H9 (cell line): ENCODE data around the gene TMEM63B. TPM values are rescaled to one million over a fixed set of nuclear protein-coding genes. Genes with fewer than 3 reads are reported as not detected.

Source experiments
- DNase-seq: peaks from one replicate; pipeline ENCODE4 v3.0.0-alpha.2; 2017
- H2AFZ ChIP-seq: one replicate; pipeline ENCODE4 v1.6.1; 2013; ENCODE audit warnings: mild to moderate bottlenecking, low read length, control low read depth, moderate library complexity
- H2AK5ac ChIP-seq: 2 replicates; pipeline ENCODE4 v1.6.1; 2013; ENCODE audit warnings: low read length, control low read depth, mixed read lengths; ENCODE audit not compliant: insufficient read length
- H2BK120ac ChIP-seq: one replicate; pipeline ENCODE4 v1.6.1; 2013; ENCODE audit warnings: low read depth, mild to moderate bottlenecking, low read length, control low read depth, inconsistent platforms; ENCODE audit not compliant: poor library complexity, severe bottlenecking
- H2BK12ac ChIP-seq: 2 replicates; pipeline ENCODE4 v1.6.1; 2013; ENCODE audit warnings: low read length, control low read depth, mixed read lengths, low read depth; ENCODE audit not compliant: insufficient read length
- H2BK15ac ChIP-seq: 2 replicates; pipeline ENCODE4 v1.6.1; 2013; ENCODE audit warnings: low read depth, low read length, control low read depth
- H2BK20ac ChIP-seq: one replicate; pipeline ENCODE4 v1.6.1; 2013; ENCODE audit warnings: low read depth, mild to moderate bottlenecking, low read length, control low read depth, inconsistent platforms; ENCODE audit not compliant: poor library complexity, severe bottlenecking
- H2BK5ac ChIP-seq: 2 replicates; pipeline ENCODE4 v1.6.1; 2013; ENCODE audit warnings: low read length, control low read depth, mixed read lengths; ENCODE audit not compliant: insufficient read length
- H3K14ac ChIP-seq: 2 replicates; pipeline ENCODE4 v1.6.1; 2013; ENCODE audit warnings: low read length, control low read depth; ENCODE audit not compliant: insufficient read depth
- H3K18ac ChIP-seq: 2 replicates; pipeline ENCODE4 v1.6.1; 2013; ENCODE audit warnings: low read depth, mild to moderate bottlenecking, mixed read lengths, low read length, control low read depth; ENCODE audit not compliant: insufficient read length
- H3K23ac ChIP-seq: 2 replicates; pipeline ENCODE4 v1.6.1; 2013; ENCODE audit warnings: low read length, control low read depth, mixed read lengths, low read depth; ENCODE audit not compliant: insufficient read length
- H3K23me2 ChIP-seq: 2 replicates; pipeline ENCODE4 v1.6.1; 2013; ENCODE audit warnings: low read depth, mild to moderate bottlenecking, mixed read lengths, low read length, control low read depth; ENCODE audit not compliant: insufficient read length, poor library complexity, severe bottlenecking
- H3K27ac ChIP-seq: 2 replicates; pipeline ENCODE4 v1.5.1; 2013; ENCODE audit warnings: low read length, control low read depth, mixed read lengths, low read depth; ENCODE audit not compliant: insufficient read length
- H3K27me3 ChIP-seq: 2 replicates; pipeline ENCODE4 v1.6.1; 2013; ENCODE audit warnings: low read length, control low read depth, inconsistent platforms; ENCODE audit not compliant: insufficient read depth
- H3K4ac ChIP-seq: 2 replicates; pipeline ENCODE4 v1.6.1; 2013; ENCODE audit warnings: low read depth, mild to moderate bottlenecking, control low read depth, inconsistent platforms, low read length, moderate library complexity
- H3K4me1 ChIP-seq: 2 replicates; pipeline ENCODE4 v1.6.1; 2013; ENCODE audit warnings: low read length, control low read depth, inconsistent platforms; ENCODE audit not compliant: insufficient read depth
- H3K4me2 ChIP-seq: 2 replicates; pipeline ENCODE4 v1.6.1; 2013; ENCODE audit warnings: low read length, control low read depth, mixed read lengths; ENCODE audit not compliant: insufficient read length, insufficient read depth
- H3K56ac ChIP-seq: 2 replicates; pipeline ENCODE4 v1.6.1; 2013; ENCODE audit warnings: low read depth, mild to moderate bottlenecking, mixed read lengths, low read length, control low read depth; ENCODE audit not compliant: insufficient read length
- H3K79me1 ChIP-seq: 2 replicates; pipeline ENCODE4 v1.6.1; 2013; ENCODE audit warnings: low read depth, mild to moderate bottlenecking, moderate library complexity, low read length, control low read depth, inconsistent platforms; ENCODE audit not compliant: insufficient read depth, poor library complexity, severe bottlenecking
- H3K79me2 ChIP-seq: 2 replicates; pipeline ENCODE4 v1.6.1; 2013; ENCODE audit warnings: low read length, control low read depth, inconsistent platforms; ENCODE audit not compliant: insufficient read depth
- H3K9ac ChIP-seq: 2 replicates; pipeline ENCODE4 v1.6.1; 2013; ENCODE audit warnings: low read length, control low read depth, mixed read lengths; ENCODE audit not compliant: insufficient read length; ENCODE audit errors: extremely low read depth
- H3K9me3 ChIP-seq: one replicate; pipeline ENCODE4 v1.6.1; 2013; ENCODE audit warnings: low read depth, low read length, inconsistent platforms; ENCODE audit not compliant: control insufficient read depth
- H3T11ph ChIP-seq: one replicate; pipeline ENCODE4 v1.6.1; 2013; ENCODE audit warnings: mild to moderate bottlenecking, low read length, control low read depth, inconsistent platforms
- H4K20me1 ChIP-seq: one replicate; pipeline ENCODE4 v1.6.1; 2013; ENCODE audit not compliant: control insufficient read depth, insufficient read length, insufficient read depth
- H4K5ac ChIP-seq: 2 replicates; pipeline ENCODE4 v1.6.1; 2013; ENCODE audit warnings: low read depth, mild to moderate bottlenecking, mixed read lengths, low read length, control low read depth; ENCODE audit not compliant: insufficient read length
- H4K8ac ChIP-seq: replicated peaks from 2 replicates; pipeline ENCODE4 v1.6.1; 2013; ENCODE audit warnings: low read length, control low read depth, mixed read lengths, low read depth; ENCODE audit not compliant: insufficient read length
- H4K91ac ChIP-seq: 2 replicates; pipeline ENCODE4 v1.6.1; 2013; ENCODE audit warnings: low read depth, mild to moderate bottlenecking, moderate library complexity, mixed read lengths, low read length, control low read depth; ENCODE audit not compliant: insufficient read length
- H3K27ac Mint-ChIP-seq, 3 experiments: 2 replicates in 2 of 3; 3 replicates in 1 of 3; pipeline ENCODE4 v1.8.0; 2020 to 2021; ENCODE audit warnings: mixed read lengths in 3 of 3, mild to moderate bottlenecking in 1 of 3, moderate library complexity in 1 of 3
- H3K27me3 Mint-ChIP-seq: 2 replicates; pipeline ENCODE4 v1.8.0; 2021; ENCODE audit warnings: low read depth, mild to moderate bottlenecking, moderate library complexity, mixed read lengths
- H3K36me3 Mint-ChIP-seq, 3 experiments: 2 replicates in 2 of 3; 3 replicates in 1 of 3; pipeline ENCODE4 v1.8.0; 2020 to 2021; ENCODE audit warnings: low read depth in 3 of 3, mixed read lengths in 3 of 3; ENCODE audit not compliant: insufficient read depth in 1 of 3
- H3K4me1 Mint-ChIP-seq, 2 experiments: 2 replicates each; pipeline ENCODE4 v1.8.0; 2020; ENCODE audit warnings: mixed read lengths in 2 of 2
- H3K4me3 Mint-ChIP-seq, 2 experiments: 2 replicates in 1 of 2; 3 replicates in 1 of 2; pipeline ENCODE4 v1.8.0; 2020 to 2021; ENCODE audit warnings: mild to moderate bottlenecking in 2 of 2, mixed read lengths in 2 of 2, moderate library complexity in 1 of 2
- H3K9me3 Mint-ChIP-seq, 2 experiments: 2 replicates in 1 of 2; 3 replicates in 1 of 2; pipeline ENCODE4 v1.8.0; 2020; ENCODE audit warnings: mild to moderate bottlenecking in 2 of 2, mixed read lengths in 2 of 2, moderate library complexity in 1 of 2
- CTCF ChIP-seq: fragments of 200-600 bp; sonication (generic); conservative IDR thresholded peaks from 3 replicates; pipeline ENCODE4 v1.8.0; 2021; ENCODE audit warnings: antibody characterized with exemption, mild to moderate bottlenecking
- WGBS: extraction: QIAGEN DNeasy Blood & Tissue Kit; methylation state at CpG from one replicate; pipeline ENCODE4 v1.1.7; 2013; ENCODE audit warnings: missing lambda C conversion rate, low lambda C conversion rate, mixed read lengths; ENCODE audit not compliant: insufficient read length; ENCODE audit errors: extremely low coverage; 5-methylcytosine and 5-hydroxymethylcytosine counted together
- total RNA-seq: library from RNA; stranded (reverse); gene quantifications from 2 replicates; pipeline ENCODE4 v1.2.1, GENCODE V29; 2021

TMEM63B gene
- total RNA-seq, 1 experiment from 2014 or later, result 56.3 TPM

DNA sequence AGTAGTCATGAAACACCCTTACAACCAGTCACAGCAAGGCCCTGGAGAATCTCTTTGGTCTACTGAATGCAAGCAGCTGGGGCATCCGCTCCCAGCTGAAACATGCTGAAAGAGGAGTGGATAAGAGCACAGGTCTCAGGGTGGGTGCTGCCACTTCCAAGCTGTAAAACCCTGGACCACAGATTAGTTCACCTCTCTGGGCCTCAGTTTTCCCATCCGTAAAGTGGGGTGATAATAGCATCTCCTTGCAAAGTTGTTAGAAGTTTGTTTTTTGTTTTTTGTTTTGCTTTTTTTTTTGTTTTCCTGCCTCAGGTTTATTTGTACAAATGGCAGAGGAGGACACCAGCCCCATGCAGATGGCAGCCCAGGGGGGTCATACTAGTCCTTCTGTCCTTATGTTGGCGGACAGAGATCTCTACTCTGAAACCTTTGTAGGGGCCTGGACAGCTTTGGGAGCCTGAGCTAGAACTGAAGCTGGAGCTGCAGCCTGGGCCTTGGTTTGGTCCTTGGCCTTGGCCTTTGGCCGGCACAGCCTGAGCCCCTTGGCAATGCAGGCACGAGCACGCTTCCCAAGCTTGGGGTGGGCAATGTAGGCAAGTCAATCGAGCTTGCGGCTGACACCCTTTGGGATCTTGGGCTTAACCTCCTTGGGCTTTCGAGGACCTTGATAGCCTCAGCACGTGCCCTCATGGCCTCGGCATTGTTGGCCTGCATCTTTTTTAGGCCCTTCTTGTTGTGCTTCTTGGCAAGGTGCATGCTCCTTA lies 38.3 kb upstream of the TMEM63B start:
- H3K4me1 Mint-ChIP-seq, result peaks cover 6% of the 10 kb centered on the region in 2 experiments

More for the DNA sequence above, 38.3 kb upstream of the TMEM63B start:
- Histone ChIP-seq H2AFZ (no peak overlapping the region), H2BK20ac (no peak overlapping the region), H3K79me2 (no peaks in the 10 kb centered on the region), H3K27me3 (no peaks in the 10 kb centered on the region), H3K56ac (no peak overlapping the region), H3K27ac (no peak overlapping the region), H3K9ac (no peak overlapping the region), H2AK5ac (no peak overlapping the region), H4K8ac (no peak overlapping the region), H3K4me1 (peaks cover 6% of the 10 kb centered on the region; the same call in 1 of the 2 replicates), H2BK5ac (no peak overlapping the region), H3K9me3 (no peaks in the 10 kb centered on the region), H4K5ac (no peak overlapping the region), H2BK120ac (no peak overlapping the region), H4K91ac (no peak overlapping the region), H3K4me2 (no peak overlapping the region), H4K20me1 (no peaks in the 10 kb centered on the region), H3K4ac (no peak overlapping the region), H3K23ac (no peak overlapping the region), H3K14ac (no peak overlapping the region), H2BK15ac (no peak overlapping the region), H3T11ph (no peak overlapping the region), H2BK12ac (no peak overlapping the region), H3K18ac (no peak overlapping the region), H3K23me2 (no peaks in the 10 kb centered on the region), H3K79me1 (no peaks in the 10 kb centered on the region)
- H3K36me3 Mint-ChIP-seq, result peaks cover 0 to 15% (median 3%) of the 10 kb centered on the region in 3 experiments; a peak in 4 of 7 replicates
- H3K9me3 Mint-ChIP-seq, result no peaks in the 10 kb centered on the region
- TF ChIP-seq CTCF, result no peak
- no peak overlapping the region for H3K4me3 Mint-ChIP-seq
- no CpG with 5 or more reads among the region's 11 CpGs for WGBS
- no peak for DNase-seq
- no peak overlapping the region for H3K27ac Mint-ChIP-seq
- no peaks in the 10 kb centered on the region for H3K27me3 Mint-ChIP-seq
